GM21528 (cell line): ENCODE results near the gene UBE2D1.

Source experiments
- ATAC-seq: cut with Tn5 transposase; IDR thresholded peaks from one replicate; pipeline ENCODE4 v1.9.1; 2021; ENCODE audit warnings: mild to moderate bottlenecking, moderate library complexity; ENCODE audit not compliant: unreplicated experiment, low FRiP score

UBE2D1 gene

GRCh38 chr10:58334817-58335305 is at the start of gene UBE2D1:
Gene UBE2D1, plus strand, starts transcription at chr10:58335006. Its CDS starts 196 bp downstream, at chr10:58335202.
- peak; percentile 97 for ATAC-seq

- no peak for ATAC-seq
These were observed 43.1 kb upstream of the UBE2D1 start for GRCh38 chr10:58291538-58292174.

- no peak for ATAC-seq
These were observed 40.8 kb upstream of the UBE2D1 start for GRCh38 chr10:58293989-58294388.

GRCh38 chr10:58299580-58299979 is 35.2 kb upstream of the UBE2D1 start:
- ATAC-seq: peak; percentile 94

- ATAC-seq: no peak
These were observed 34.1 kb upstream of the UBE2D1 start for GRCh38 chr10:58300676-58301075.

- ATAC-seq: no peak
These were observed 32.6 kb upstream of the UBE2D1 start for GRCh38 chr10:58302254-58302653.

- ATAC-seq: no peak
These were observed 30.6 kb upstream of the UBE2D1 start for GRCh38 chr10:58304099-58304633.

- no peak for ATAC-seq
These were observed 29.0 kb upstream of the UBE2D1 start for GRCh38 chr10:58305821-58306220.

- ATAC-seq: no peak
These were observed 27.1 kb upstream of the UBE2D1 start for GRCh38 chr10:58307676-58308075.

GRCh38 chr10:58311026-58311425 is 23.8 kb upstream of the UBE2D1 start:
- ATAC-seq: no peak

GRCh38 chr10:58316874-58317273 is 17.9 kb upstream of the UBE2D1 start:
- no peak for ATAC-seq

- no peak for ATAC-seq
These were observed 16.5 kb upstream of the UBE2D1 start for GRCh38 chr10:58318346-58318745.

- ATAC-seq: no peak
These were observed 15.2 kb upstream of the UBE2D1 start for GRCh38 chr10:58319599-58319998.

- ATAC-seq: no peak
These were observed 14.3 kb upstream of the UBE2D1 start for GRCh38 chr10:58320351-58321049.

GRCh38 chr10:58322072-58322834 is 12.6 kb upstream of the UBE2D1 start:
- ATAC-seq: peak; percentile 64

GRCh38 chr10:58322835-58323209 is 12.0 kb upstream of the UBE2D1 start:
- no peak for ATAC-seq

GRCh38 chr10:58326967-58327381 is 7.8 kb upstream of the UBE2D1 start:
- ATAC-seq: no peak

- ATAC-seq: no peak
These were observed 6.6 kb upstream of the UBE2D1 start for GRCh38 chr10:58328233-58328632.

- ATAC-seq: no peak
These were observed 4.4 kb upstream of the UBE2D1 start for GRCh38 chr10:58330431-58330830.

GRCh38 chr10:58331646-58332045 is 3.2 kb upstream of the UBE2D1 start:
- ATAC-seq: no peak
